Body of pancreas (tissue), 4 donors: ENCODE measurements around the gene TBL1X.

ENCODE experiments used
- CTCF ChIP-seq, 7 experiments: fragments of 450-650 bp in 4 of 7; fragments of 200-600 bp in 3 of 7; sonication (generic) in 3 of 7; IDR thresholded peaks; one replicate each; pipeline ENCODE4 v1.5.1; 2016 to 2019; ENCODE audit warnings: antibody characterized with exemption in 7 of 7
- POLR2A ChIP-seq, 3 donors: fragments of 450-650 bp; IDR thresholded peaks; one replicate each; pipeline ENCODE4 v1.6.1; 2016; ENCODE audit warnings: antibody characterized with exemption in 3 of 3, mild to moderate bottlenecking in 2 of 3

- TF ChIP-seq CTCF (IDR thresholded peaks at IDR 0.05): no peak
- no peak for TF ChIP-seq POLR2A (IDR thresholded peaks at IDR 0.05)
These were observed 74.9 kb downstream of the TBL1X start for GRCh38 chrX:9539605-9540387.
